ENCODE measurements around the gene PDLIM5.

DNA sequence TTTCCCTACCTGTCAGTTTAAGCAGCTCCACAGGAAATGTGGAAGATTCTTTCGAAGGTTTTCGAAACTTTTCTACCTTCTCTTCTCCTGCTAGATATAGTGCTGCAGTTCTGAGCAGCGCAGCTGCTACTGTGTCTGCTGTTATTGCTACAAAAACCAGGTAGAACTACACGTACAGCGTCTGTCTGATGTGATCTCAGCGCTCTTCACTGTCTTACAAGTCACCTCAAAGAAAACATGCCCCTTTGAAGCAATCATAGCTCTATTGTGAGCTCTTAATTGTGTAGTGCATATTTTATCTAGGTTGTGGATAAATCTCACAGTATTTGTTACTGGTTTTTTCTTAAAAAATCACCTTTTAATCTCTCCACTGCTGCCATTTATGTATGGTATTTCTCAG lies 158.4 kb downstream of the PDLIM5 start:
- TF ChIP-seq POLR2AphosphoS5 (IDR thresholded peaks at IDR 0.05; ENCODE audit: low read depth, low read length) (no peak), TAF1 (IDR thresholded peaks at IDR 0.05; ENCODE audit: borderline replicate concordance, insufficient read depth, low read length) (no peak)
- TF ChIP-seq, protein P1, sequence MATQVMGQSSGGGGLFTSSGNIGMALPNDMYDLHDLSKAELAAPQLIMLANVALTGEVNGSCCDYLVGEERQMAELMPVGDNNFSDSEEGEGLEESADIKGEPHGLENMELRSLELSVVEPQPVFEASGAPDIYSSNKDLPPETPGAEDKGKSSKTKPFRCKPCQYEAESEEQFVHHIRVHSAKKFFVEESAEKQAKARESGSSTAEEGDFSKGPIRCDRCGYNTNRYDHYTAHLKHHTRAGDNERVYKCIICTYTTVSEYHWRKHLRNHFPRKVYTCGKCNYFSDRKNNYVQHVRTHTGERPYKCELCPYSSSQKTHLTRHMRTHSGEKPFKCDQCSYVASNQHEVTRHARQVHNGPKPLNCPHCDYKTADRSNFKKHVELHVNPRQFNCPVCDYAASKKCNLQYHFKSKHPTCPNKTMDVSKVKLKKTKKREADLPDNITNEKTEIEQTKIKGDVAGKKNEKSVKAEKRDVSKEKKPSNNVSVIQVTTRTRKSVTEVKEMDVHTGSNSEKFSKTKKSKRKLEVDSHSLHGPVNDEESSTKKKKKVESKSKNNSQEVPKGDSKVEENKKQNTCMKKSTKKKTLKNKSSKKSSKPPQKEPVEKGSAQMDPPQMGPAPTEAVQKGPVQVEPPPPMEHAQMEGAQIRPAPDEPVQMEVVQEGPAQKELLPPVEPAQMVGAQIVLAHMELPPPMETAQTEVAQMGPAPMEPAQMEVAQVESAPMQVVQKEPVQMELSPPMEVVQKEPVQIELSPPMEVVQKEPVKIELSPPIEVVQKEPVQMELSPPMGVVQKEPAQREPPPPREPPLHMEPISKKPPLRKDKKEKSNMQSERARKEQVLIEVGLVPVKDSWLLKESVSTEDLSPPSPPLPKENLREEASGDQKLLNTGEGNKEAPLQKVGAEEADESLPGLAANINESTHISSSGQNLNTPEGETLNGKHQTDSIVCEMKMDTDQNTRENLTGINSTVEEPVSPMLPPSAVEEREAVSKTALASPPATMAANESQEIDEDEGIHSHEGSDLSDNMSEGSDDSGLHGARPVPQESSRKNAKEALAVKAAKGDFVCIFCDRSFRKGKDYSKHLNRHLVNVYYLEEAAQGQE (IDR thresholded peaks at IDR 0.05; ENCODE audit: insufficient read depth in 1 of 2, low read depth in 2 of 2, low read length in 2 of 2): no peak
